ENCODE results near the gene ERBB4.

The ERBB4 gene

GRCh38 chr2:212427638-212428037, 111.0 kb downstream of the ERBB4 start:
- DNase-seq (ENCODE audit: extremely low read depth, low read depth): no peak
- TF ChIP-seq, protein P1, sequence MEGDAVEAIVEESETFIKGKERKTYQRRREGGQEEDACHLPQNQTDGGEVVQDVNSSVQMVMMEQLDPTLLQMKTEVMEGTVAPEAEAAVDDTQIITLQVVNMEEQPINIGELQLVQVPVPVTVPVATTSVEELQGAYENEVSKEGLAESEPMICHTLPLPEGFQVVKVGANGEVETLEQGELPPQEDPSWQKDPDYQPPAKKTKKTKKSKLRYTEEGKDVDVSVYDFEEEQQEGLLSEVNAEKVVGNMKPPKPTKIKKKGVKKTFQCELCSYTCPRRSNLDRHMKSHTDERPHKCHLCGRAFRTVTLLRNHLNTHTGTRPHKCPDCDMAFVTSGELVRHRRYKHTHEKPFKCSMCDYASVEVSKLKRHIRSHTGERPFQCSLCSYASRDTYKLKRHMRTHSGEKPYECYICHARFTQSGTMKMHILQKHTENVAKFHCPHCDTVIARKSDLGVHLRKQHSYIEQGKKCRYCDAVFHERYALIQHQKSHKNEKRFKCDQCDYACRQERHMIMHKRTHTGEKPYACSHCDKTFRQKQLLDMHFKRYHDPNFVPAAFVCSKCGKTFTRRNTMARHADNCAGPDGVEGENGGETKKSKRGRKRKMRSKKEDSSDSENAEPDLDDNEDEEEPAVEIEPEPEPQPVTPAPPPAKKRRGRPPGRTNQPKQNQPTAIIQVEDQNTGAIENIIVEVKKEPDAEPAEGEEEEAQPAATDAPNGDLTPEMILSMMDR (IDR thresholded peaks at IDR 0.05; ENCODE audit: low read depth, low read length): no peak

- TF ChIP-seq, protein P1 (IDR thresholded peaks at IDR 0.05; ENCODE audit: low read depth, low read length): no peak
- DNase-seq (ENCODE audit: extremely low read depth, low read depth): no peak
Observed at GRCh38 chr2:212426637-212427412, 111.8 kb downstream of the ERBB4 start.

GRCh38 chr2:212424082-212424481, 114.5 kb downstream of the ERBB4 start:
- TF ChIP-seq, protein P1 (IDR thresholded peaks at IDR 0.05; ENCODE audit: low read depth, low read length): no peak
- no peak for DNase-seq (ENCODE audit: extremely low read depth, low read depth)

- DNase-seq (ENCODE audit: extremely low read depth, low read depth): no peak
- TF ChIP-seq, protein P1 (IDR thresholded peaks at IDR 0.05; ENCODE audit: low read depth, low read length): no peak
Observed at GRCh38 chr2:212423089-212423488, 115.5 kb downstream of the ERBB4 start.

DNA sequence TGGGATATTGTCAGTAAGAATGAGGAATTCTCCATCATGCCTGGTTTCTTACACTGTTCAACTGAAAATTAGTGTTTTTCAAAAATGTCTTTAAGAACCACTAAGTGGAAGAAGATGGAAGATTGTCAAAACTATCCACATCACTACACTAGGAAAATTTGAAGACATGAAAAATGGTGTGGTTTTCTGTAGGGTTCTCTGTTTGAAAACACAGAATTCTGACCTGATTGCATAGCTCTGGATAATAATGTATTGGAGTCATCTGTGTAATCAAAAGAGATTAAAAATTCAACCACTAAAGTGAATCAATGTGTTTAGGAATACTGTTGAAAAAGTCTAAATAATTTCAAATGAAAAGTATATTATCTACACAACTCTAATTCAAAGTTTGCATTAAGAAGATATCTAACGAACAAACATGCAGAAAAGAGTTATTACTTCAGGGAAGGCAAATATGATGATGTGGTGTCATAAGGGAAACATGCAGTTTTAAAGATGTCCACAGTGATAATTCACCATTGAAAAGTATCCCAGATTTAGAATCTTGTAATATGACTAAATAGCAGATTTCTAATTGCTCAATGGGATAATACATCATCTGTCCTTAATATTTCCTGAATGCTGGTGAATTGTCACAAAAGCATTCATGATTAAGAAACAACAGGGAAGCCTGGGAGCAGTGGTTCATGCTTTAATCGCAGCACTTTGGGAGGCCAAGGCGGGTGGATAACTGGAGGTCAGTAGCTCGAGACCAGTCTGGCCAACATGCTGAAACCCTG, 116.9 kb downstream of the ERBB4 start:
- peak; percentile 25 for DNase-seq (ENCODE audit: extremely low read depth, low read depth)

DNA sequence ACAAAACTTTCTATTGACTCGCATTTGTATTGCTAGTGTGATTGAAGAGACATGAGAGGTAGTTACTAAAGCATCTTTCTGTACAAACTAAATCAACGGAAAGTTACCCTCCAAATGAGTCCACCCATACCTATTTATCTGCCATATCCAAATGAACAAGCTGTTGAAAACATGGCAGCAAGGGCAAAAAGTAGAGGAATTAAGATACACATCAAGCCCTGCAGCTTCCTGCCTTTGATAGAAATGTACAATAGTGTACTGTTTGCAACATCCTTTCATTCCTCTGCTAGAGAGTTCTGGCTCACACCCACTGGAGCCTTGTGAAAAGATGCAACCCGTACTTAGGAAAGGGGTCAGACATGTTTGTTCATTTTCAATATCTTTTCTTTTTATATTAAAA, 122.5 kb downstream of the ERBB4 start:
- TF ChIP-seq, protein P1 (IDR thresholded peaks at IDR 0.05; ENCODE audit: low read depth, low read length): no peak
- DNase-seq (ENCODE audit: extremely low read depth, low read depth): no peak

More for the DNA sequence above, 116.9 kb downstream of the ERBB4 start:
- TF ChIP-seq, protein P1 (IDR thresholded peaks at IDR 0.05; ENCODE audit: low read depth, low read length): no peak

- peak; percentile 58 for DNase-seq (ENCODE audit: extremely low read depth, low read depth)
- TF ChIP-seq, protein P1 (IDR thresholded peaks at IDR 0.05; ENCODE audit: low read depth, low read length): no peak
Observed at GRCh38 chr2:212414767-212415211, 123.8 kb downstream of the ERBB4 start.

Data from AG09319 (cell line).